B cell (primary cell): Measurements from ENCODE around the gene OXCT1.
"Not testable (repeated sequence)": the region's sequence is repeated elsewhere in the genome, so short reads cannot be mapped to it uniquely, and the experiment has no call there.

Experiments used
- EZH2 ChIP-seq: IDR thresholded peaks from 2 replicates; pipeline ENCODE4 v1.6.1; 2012; ENCODE audit warnings: borderline replicate concordance, low read depth, mild to moderate bottlenecking, moderate library complexity, low read length; ENCODE audit not compliant: insufficient read depth, poor library complexity, severe bottlenecking
- TF ChIP-seq, protein P1 (sequence below): fragments of 200-600 bp; IDR thresholded peaks from one replicate; pipeline ENCODE4 v1.8.0; 2022; ENCODE audit warnings: antibody characterized with exemption, mild to moderate bottlenecking

DNA sequence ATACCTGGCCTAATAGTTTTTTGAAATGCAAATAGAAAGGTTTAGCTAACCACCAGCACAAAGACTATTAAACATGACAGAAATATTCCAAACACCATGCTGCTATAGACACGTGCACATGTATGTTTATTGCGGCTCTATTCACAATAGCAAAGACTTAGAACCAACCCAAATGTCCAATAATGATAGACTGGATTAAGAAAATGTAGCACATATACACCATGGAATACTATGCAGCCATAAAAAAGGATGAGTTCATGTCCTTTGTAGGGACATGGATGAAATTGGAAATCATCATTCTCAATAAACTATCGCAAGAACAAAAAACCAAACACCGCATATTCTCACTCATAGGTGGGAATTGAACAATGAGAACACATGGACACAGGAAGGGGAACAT is 55.9 kb downstream of the OXCT1 start:
- TF ChIP-seq EZH2: not testable (repeated sequence)
- TF ChIP-seq, protein P1, sequence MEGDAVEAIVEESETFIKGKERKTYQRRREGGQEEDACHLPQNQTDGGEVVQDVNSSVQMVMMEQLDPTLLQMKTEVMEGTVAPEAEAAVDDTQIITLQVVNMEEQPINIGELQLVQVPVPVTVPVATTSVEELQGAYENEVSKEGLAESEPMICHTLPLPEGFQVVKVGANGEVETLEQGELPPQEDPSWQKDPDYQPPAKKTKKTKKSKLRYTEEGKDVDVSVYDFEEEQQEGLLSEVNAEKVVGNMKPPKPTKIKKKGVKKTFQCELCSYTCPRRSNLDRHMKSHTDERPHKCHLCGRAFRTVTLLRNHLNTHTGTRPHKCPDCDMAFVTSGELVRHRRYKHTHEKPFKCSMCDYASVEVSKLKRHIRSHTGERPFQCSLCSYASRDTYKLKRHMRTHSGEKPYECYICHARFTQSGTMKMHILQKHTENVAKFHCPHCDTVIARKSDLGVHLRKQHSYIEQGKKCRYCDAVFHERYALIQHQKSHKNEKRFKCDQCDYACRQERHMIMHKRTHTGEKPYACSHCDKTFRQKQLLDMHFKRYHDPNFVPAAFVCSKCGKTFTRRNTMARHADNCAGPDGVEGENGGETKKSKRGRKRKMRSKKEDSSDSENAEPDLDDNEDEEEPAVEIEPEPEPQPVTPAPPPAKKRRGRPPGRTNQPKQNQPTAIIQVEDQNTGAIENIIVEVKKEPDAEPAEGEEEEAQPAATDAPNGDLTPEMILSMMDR: not testable (repeated sequence)
